ENCODE results near the gene ATRAID.
"Not testable (repeated sequence)": the region's sequence is repeated elsewhere in the genome, so short reads cannot be mapped to it uniquely, and the experiment has no call there.

Gene ATRAID

GRCh38 chr2:27194538-27195354, 17.1 kb upstream of the ATRAID start:
- DNase-seq, result no peak

GRCh38 chr2:27195799-27196198, 16.0 kb upstream of the ATRAID start:
- DNase-seq, result not testable (repeated sequence)

- DNase-seq, result not testable (repeated sequence)
Measured at GRCh38 chr2:27198068-27198467, 13.8 kb upstream of the ATRAID start.

GRCh38 chr2:27198627-27199026, 13.2 kb upstream of the ATRAID start:
- no peak for DNase-seq

GRCh38 chr2:27199241-27199640, 12.6 kb upstream of the ATRAID start:
- no peak for DNase-seq

GRCh38 chr2:27201675-27202074, 10.2 kb upstream of the ATRAID start:
- no peak for DNase-seq

GRCh38 chr2:27202854-27203253, 9.0 kb upstream of the ATRAID start:
- no peak for DNase-seq

- DNase-seq, result no peak
Measured at GRCh38 chr2:27203741-27204140, 8.1 kb upstream of the ATRAID start.

- no peak for DNase-seq
Measured at GRCh38 chr2:27204566-27204965, 7.3 kb upstream of the ATRAID start.

- DNase-seq, result no peak
Measured at GRCh38 chr2:27205206-27205605, 6.6 kb upstream of the ATRAID start.

GRCh38 chr2:27206346-27206745, 5.5 kb upstream of the ATRAID start:
- no peak for DNase-seq

- no peak for DNase-seq
Measured at GRCh38 chr2:27208486-27209050, 3.3 kb upstream of the ATRAID start.

GRCh38 chr2:27209621-27210401, 2.0 kb upstream of the ATRAID start:
- no peak for DNase-seq

- peak in 1 of 2 donors; percentile 23 for DNase-seq
Measured at GRCh38 chr2:27211241-27211942, 449 bp upstream of the ATRAID start.

- DNase-seq, result no peak
Measured at GRCh38 chr2:27212626-27213471, 1.0 kb downstream of the ATRAID start.

GRCh38 chr2:27214941-27215340, 3.1 kb downstream of the ATRAID start:
- no peak for DNase-seq

GRCh38 chr2:27216416-27217137, 4.7 kb downstream of the ATRAID start:
- no peak for DNase-seq

GRCh38 chr2:27217173-27218121, 5.6 kb downstream of the ATRAID start, which contains the start of gene CAD:
Gene CAD (plus strand): TSS chr2:27217369. CDS start chr2:27217552, 183 bp downstream.
- peak; percentile 92 to 95 for DNase-seq

GRCh38 chr2:27218614-27219013, 6.8 kb downstream of the ATRAID start:
- DNase-seq, result no peak

- no peak for DNase-seq
Measured at GRCh38 chr2:27219091-27219490, 7.2 kb downstream of the ATRAID start.

All from stimulated activated CD4-positive, alpha-beta T cell treated with anti-CD3 and anti-CD28 coated beads, Interleukin-2, amount 100 ng/mL, for 24 hours (primary cell).